GM18868 (cell line): ENCODE measurements around the gene MAGEA9.
A peak's percentile ranks its signal among the peaks of the same experiment; 100 is the strongest.
"Not testable (repeated sequence)": the region's sequence is repeated elsewhere in the genome, so short reads cannot be mapped to it uniquely, and the experiment has no call there.

Experiments
- ATAC-seq: cut with Tn5 transposase; IDR thresholded peaks from one replicate; pipeline ENCODE4 v1.9.1; 2021; ENCODE audit warnings: mild to moderate bottlenecking, moderate library complexity; ENCODE audit not compliant: unreplicated experiment

The MAGEA9 gene, protein sequence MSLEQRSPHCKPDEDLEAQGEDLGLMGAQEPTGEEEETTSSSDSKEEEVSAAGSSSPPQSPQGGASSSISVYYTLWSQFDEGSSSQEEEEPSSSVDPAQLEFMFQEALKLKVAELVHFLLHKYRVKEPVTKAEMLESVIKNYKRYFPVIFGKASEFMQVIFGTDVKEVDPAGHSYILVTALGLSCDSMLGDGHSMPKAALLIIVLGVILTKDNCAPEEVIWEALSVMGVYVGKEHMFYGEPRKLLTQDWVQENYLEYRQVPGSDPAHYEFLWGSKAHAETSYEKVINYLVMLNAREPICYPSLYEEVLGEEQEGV

DNA sequence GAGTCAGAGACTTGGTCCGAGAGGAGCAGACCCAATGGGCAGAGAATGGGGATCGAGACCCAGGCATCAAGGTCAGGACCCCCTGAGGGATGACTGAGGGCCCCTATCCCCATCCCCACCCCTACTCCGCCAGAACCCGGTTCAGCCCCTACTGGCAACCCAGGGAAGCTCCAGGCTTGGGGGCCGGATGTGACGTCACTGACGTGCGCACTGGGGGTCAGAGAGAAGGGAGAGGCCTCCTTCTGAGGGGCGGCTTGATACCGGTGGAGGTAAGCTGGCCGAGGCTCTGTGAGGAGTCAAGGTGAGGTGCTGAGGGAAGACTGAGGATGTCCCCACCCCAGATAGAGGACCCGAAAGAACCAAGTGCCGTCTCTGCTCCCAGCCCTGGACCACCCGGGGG lies at the start of gene MAGEA9:
Gene MAGEA9, plus strand, starts transcription at position 204 of the 400 bp plus-strand sequence. CDS start 4,281 bp downstream, outside the sequence.
- not testable (repeated sequence) for ATAC-seq

DNA sequence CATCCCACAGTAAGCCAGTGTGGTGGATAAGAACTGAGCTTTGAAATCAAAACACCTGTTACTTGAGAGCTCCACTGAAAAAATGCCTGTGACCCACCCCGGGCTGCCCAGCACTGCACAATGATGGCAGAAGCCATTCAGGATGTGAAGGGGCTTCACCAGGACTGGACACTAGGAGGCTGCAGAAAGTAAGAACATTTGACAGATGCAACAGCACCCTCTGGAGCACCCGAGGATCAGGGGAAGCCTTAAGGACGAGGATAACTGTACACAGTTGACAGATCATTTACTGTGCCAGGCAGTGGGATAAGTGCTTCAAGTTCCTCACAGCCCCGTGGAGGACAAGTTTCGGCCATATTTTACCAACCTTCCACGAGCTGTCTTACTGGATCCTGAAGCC lies 39.5 kb upstream of the MAGEA9 start:
- not testable (repeated sequence) for ATAC-seq

DNA sequence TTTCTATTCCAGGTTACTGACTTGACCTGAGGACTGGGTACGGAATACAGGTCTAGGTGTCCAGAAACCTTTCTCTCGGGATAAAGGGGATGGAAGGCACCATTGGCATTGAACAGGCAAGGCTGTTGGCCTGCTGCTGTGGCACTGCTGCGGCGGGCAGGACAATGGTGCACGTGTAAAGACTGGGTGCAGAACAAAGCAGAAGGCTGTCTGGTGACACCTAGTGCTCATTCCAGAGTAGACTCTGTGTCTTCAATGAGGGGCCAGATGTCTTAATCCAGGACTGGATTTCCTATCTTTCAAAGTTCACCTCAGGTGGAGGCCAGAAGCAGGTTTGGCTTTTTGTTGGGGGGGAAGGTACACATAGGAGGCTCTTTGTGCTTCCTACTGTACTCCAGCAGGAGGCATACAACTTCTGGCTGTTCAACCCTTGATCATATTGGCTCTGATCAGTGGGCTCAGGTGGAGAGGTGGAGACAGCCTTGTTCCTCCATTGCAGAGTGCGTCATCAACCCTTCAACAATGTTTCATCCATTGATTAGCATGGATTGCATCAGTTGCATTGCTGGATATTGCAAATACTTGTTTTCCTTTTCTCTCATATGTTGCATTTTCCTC lies 35.2 kb upstream of the MAGEA9 start:
- ATAC-seq = not testable (repeated sequence)

DNA sequence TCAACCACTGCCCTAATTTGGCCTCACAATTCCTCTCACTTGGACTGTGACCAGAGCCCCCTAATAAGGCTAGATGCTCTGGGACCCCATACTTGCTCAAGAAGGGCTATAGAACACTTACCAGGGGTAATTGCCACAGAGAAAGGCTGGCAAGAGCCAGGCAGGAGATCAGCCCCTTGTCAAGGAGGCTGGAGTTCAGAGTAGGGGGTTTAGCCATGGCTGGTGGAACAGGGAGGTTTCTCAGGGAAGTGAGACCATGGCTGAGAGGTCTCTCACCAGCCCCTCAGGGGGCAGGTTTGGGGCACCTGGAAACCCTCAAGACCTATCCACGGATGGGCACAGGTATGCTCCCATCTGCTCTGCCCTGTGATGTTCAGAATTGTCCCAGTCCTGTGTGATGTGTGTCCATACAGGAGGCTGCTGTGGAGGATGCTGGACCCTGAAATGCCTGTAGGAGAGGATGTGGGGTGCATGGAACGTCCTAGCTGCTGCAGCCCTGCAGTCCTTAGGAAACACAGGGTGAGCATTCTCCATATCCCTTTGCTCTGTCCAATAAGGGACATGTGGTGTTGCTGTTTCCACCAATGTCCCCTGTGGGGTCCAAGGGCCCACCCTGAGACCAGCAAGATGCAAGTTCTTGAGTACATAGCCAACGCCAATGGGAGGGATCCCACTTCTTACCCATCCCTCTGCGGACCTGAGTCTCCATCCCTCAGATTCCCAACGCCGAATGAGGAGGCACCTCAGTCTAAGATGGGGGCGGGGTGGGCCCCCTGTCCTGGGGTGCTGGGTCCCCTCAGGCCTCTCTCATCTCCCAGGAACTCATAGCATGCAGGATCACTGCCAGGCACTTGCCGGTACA lies 24.3 kb upstream of the MAGEA9 start:
- no peak for ATAC-seq

DNA sequence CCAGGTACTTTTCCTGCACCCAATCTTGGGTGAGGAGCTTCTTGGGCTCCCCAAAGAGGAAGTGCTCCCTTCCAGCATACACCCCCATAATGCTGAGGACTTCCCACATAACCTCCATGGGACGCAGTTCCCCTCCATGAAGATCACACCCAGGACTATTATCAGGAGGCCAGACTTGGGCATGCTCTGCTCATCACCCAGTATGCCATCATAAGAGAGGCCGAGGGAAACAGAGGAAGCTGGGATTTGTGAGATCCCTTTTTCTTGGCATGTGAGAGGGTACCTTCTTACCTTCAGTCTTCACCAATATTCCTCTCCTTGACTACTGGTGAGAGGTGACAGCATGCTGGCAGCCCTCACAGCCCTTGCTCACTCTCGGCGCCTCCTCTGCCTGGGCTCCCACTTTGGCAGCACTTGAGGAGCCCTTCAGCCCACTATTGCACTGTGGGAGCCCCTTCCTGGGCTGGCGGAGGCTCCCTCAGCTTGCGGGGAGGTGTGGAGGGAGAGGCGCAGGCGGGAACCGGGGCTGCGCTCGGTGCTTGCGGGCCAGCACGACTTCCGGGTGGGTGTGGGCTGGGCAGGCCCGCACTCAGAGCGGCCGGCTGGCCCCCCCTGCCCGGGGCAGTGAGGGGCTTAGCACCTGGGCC lies 23.5 kb upstream of the MAGEA9 start:
- no peak for ATAC-seq

DNA sequence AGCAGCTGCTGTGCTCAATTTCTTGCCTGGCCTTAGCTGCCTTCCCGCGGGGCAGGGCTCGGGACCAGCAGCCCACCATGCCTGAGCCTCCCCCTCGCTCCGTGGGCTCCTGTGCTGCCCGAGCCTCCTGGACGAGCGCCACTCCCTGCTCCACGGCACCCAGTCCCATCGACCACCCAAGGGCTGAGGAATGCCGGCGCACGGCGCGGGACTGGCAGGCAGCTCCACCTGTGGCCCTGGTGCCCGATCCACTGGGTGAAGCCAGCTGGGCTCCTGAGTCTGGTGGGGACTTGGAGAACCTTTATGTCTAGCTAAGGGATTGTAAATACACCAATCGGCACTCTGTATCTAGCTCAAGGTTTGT lies 23.0 kb upstream of the MAGEA9 start:
- ATAC-seq = not testable (repeated sequence)

DNA sequence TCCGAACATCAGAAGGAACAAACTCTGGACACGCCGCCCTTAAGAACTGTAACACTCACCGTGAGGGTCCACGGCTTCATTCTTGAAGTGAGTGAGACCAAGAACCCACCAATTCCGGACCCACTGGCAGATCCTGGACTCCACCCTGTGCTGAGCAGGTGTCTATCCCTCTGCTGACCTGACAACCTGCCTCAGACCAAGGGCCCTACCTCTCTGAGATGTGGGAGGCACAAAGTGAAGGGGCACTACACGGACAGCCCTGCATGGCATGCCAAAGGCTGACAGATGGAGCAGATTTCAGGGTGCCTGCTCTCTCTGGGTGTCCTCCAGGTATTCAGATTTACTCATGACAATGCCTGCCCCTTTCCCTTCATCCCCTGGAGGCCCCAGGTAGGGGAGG lies 21.9 kb upstream of the MAGEA9 start:
- no peak for ATAC-seq

DNA sequence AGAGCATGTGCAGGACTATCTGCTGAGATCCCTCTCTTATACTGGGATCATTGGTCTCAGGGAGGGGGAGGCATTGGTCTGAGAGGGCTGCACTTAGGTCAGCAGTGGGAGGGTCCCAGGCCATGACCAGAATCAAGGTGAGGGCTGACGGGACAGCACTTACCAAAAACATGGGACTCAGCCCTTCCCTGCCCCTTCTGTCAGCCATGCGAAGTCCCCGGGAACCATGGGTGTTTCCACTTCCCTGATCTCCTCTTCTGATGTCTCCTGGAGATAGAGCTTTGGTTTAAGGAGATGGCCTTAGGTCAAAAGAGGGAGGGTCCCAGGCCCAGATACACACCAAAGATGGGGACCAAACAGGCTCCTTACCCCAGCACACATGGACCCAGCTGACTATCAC lies 20.8 kb upstream of the MAGEA9 start:
- ATAC-seq = no peak

DNA sequence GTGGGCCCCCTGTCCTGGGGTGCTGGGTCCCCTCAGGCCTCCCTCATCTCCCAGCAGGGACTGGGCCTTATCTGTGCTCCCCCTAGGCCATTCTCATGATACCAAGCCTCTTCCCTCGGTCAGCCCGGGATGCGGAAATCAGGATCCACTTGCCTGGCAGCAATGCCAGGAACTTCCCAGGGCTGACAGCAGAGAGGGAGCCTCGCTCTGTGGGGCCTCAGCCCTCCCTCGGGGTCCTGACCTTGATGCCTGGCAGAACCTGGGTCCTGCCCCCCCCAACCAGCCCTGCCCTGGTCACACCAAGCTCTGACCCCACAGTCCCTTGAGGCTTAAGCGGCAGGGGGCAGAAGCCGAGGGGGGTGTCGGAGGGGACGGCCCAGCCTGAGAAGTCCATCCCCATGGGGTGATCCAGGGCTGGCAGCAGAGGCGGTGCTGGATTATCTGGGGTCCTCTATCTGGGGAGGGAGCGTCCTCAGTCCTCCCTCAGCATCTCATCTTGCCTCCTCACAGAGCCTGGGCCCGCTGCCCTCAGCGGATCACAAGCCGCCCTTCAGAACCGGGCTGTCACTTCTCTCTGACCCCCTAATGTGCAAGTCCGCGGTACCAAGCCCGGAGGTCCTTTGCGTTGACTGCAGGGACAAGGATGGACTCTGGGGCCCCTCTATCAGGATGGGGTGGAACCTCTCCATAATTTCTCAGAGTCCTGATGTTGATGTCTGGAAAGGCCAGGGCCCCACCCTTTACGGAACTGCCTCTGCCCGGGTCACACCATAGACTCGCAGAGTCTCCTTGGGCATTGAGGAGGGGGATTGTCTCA lies 19.7 kb upstream of the MAGEA9 start:
- ATAC-seq = not testable (repeated sequence)

DNA sequence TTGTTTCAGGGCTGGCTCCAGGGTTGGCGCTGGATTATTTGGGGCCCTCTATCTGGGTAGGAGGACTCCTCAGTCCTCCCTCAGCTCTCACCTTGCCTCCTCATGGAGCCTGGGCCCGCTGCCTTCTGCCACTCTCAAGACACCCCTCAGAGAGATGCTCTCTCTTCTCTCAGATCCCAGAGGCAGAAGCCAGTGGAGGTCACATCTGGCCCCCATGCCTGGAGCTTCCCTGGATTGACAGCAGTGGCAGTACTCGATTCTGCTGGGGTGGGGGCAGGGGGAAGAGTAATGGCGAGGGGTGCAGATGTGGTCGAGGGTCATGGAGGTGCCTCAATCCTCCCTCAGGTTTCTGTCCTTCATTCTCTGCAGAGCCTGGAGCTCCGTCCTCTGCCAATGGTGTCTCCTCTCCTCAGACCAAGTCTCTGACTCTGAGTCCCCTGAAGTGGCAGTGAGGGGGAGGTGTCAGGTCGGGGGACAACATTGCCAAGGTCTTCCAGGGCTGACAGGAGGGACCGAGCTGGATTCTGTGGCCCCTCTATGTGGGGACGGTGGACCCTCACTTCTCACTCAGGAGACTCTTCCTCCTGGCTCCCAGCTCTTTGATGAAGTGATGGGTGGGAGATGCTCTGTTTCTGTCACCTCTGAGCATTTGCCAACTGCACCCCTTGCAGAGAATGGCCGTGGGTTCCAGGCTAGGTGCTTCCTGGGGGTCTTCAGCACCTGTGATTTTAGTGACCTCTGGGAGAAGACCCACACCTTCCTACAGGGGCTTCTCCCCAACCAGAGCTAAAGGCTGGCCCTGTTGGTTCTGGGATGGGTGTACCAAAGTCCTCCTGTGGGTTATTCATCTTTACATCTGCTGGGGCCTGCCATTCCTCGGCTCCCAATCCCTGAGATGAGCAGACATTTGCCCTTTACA lies 18.8 kb upstream of the MAGEA9 start:
- ATAC-seq = no peak

DNA sequence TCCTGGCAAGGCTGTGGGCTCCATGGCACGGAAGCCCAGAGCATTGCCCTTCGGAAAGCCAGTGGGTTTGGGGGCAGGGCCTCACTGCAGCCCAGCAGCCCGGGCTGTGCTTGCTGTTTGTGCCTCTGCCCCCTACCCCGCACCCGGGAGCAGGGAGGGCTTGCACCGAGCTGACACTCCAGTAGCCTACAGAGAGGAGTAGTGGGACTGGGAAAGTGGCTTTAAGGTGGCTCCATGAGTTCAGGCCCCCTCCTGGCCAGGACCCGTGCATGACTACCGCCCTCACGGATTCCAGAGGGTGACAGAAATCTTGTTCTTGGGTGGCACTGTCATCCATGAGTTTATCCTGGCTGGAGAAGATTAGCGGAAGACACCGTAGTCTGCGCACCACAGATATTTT lies 11.4 kb upstream of the MAGEA9 start:
- ATAC-seq = not testable (repeated sequence)

DNA sequence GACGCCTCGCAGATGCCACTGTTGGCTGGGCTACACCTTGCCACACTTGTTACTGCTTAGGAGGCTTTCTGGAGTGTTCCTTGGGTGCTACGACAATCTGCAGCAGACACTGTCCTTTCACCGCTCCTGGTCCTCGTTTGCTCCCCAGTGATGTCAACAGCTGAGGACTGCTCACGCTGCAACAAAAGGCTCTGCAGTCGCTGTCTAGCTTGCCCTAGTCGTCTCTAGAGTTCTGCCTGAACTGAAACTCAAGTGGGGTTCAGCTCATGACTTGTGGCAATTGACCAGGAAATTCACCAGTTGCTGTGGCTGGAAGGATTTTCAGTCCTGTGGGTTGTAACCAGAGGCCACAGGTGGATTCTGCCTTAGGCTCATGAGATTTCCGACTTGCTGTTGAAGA lies 8.7 kb upstream of the MAGEA9 start:
- ATAC-seq = not testable (repeated sequence)

DNA sequence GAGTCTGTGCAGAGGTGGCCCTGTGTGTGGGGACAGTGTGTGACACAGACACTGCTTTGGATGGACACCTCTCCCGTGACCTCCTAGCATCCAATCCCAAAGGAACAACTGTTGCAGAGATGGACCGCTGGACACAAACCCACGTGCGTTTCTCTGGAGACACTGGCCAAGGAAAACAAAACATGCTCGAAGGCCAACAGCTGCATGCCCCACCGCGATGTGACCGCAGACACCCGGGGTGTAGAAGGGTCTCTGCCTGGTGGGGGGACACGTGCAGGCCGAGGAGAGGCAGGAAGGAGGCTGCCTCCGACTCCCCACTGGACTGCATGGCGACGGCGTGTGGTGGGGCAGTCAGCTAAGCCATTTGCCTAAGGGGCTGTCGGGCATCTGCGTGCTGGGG lies 8.0 kb upstream of the MAGEA9 start, which contains the start of gene HSFX1:
Gene HSFX1, plus strand, starts transcription at position 301 of the 400 bp plus-strand sequence. CDS start 614 bp downstream, outside the sequence.
- not testable (repeated sequence) for ATAC-seq

DNA sequence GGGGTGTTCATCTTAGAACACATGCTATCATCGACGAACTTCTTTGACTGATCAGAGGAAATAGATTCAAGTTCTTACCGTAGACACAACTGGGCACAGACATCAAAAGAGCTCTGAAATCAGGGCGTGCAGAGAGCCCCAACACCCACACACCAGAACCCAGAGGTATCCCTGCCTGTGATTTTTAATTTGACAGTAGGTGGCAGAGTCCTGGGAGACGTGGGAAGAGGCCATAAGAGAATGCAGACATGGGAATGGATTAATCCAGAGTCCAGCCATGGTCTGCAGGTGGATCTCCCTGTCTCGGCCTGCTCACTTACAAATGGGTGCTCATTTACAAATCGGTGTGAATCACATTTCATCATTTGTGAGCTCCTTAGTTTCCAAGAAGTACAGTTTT lies 3.7 kb upstream of the MAGEA9 start:
- not testable (repeated sequence) for ATAC-seq

DNA sequence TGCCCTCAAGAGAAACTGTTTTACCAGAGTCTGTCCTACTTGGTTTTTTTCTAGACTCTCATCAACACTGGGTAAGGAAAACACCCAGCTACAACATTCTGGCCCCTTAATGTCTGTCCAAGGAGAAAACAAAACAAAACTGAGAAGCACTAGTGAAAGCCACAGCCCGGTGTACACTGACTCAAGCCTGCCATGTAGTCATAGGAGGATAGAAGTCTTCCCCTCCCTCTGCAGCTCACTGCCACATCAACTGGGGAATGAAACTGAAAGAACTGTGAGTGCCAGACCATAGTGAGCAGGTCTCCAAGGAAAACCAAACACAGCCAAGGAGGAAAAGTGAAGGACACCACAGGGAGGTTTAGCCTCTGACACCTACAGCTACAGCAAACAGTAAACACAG lies 13.8 kb downstream of the MAGEA9 start:
- peak; percentile 99 for ATAC-seq

DNA sequence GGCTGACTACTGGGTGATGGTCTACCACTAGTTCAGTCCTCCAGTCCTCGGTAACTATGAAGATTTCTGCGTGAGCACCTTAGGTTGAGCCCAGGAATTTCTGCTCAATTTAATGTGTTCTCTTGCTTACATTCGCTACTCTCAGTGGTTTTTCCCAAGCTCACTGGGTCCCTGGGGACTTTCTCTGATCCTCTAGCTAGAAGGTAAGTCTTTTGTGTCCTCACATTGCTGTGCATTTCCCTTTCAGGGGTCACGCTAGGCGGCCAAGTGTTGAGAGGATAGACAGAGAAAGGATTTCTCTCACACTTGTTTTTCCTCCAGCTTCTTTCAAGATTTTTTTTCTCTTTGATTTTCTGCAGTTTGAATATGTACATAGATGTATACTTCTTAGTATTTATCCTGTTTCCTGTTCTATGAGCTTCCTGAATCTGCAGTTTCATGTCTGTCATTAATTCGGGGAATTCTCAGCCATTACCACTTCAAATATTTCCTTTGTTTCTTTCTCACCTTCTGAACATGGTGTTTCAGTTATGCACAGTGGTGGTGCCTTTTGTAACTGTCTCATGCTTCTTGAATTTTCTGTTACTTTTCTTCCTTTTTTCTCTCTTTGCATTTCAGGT lies 17.5 kb downstream of the MAGEA9 start:
- ATAC-seq = no peak

DNA sequence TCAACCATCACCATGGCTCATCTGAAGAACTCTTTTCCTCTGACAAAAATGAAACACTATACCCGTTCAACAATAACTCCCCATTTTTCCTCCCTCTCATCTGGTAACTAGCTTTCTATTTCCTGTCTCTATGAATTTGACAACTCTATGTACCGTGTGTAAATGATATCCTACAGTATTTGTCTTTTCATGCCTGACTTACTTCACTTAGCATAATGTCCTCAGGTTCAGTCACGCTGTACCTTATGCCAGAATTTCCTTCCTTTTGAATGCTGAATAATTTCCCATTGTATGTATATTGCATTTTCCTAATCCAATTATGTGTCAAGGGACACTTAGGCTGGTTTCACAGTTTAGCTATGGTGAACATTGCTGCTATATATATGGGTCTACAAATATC lies 18.2 kb downstream of the MAGEA9 start:
- no peak for ATAC-seq

DNA sequence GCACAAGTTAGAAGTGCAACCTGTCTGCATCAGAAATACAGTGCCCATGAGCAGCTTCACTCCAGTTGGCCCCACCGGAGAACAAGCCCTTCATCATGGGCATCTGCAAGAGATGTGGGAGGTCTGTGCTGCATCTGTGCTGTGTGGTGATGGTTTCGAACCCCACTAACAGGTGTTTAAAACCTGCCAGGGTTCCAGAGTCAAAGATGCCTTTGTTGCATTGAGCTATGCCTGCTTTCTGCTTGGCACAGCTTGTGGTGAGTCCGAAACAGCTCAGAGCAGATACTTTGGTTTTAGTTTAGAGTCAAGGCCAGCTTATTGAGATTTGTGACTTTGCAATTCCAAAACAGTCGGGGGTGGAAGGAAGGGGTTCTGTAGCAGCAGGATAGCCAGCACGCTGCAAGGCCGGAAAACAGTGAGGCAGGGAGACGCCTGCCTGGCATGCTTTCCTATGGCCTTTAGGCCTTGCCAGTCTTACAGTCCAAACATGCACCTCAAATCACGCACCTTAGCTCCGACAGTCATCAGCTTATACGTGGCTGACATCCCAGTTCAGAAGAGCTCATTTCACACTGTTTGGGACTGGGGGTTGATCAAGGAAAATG lies 21.8 kb downstream of the MAGEA9 start:
- no peak for ATAC-seq
